Uterus (tissue), 2 donors: ENCODE results near the gene UPF1.

ENCODE experiments used
- CTCF ChIP-seq, 4 experiments: fragments of 200-600 bp in 2 of 4; fragments of 450-650 bp in 2 of 4; sonication (generic) in 2 of 4; IDR thresholded peaks; one replicate each; pipeline ENCODE4 v1.5.1; 2016 to 2019; ENCODE audit warnings: antibody characterized with exemption in 4 of 4, mild to moderate bottlenecking in 2 of 4, moderate library complexity in 1 of 4
- POLR2A ChIP-seq, 2 donors: fragments of 450-650 bp; IDR thresholded peaks; one replicate each; pipeline ENCODE4 v1.6.1; 2016; ENCODE audit warnings: antibody characterized with exemption in 2 of 2, mild to moderate bottlenecking in 1 of 2, moderate library complexity in 1 of 2

GRCh38 chr19:18875726-18876125, 44.0 kb downstream of the UPF1 start:
- TF ChIP-seq CTCF (IDR thresholded peaks at IDR 0.05) = no peak
- TF ChIP-seq POLR2A (IDR thresholded peaks at IDR 0.05) = no peak
